ENCODE data around the gene CCN6.

DNA sequence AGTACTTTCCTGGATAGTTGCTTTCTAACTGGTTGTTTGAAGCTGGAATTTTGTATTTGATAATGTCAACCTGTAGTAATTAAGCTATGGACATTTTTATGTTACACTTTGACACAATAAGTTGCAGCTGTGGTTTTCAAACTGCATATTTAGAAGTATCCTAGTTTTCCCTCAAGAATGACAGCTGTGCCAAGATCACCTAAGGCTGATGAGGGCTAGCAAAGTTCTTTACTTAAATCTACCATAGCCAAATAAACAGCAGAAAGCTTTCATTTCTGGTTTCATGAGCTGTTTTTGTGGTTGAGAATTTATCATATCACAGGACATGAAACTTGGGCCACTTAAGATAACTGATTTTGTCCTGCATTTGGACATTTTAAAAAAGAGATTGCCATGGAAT is 64.1 kb downstream of the CCN6 start:
- TF ChIP-seq, protein P1, sequence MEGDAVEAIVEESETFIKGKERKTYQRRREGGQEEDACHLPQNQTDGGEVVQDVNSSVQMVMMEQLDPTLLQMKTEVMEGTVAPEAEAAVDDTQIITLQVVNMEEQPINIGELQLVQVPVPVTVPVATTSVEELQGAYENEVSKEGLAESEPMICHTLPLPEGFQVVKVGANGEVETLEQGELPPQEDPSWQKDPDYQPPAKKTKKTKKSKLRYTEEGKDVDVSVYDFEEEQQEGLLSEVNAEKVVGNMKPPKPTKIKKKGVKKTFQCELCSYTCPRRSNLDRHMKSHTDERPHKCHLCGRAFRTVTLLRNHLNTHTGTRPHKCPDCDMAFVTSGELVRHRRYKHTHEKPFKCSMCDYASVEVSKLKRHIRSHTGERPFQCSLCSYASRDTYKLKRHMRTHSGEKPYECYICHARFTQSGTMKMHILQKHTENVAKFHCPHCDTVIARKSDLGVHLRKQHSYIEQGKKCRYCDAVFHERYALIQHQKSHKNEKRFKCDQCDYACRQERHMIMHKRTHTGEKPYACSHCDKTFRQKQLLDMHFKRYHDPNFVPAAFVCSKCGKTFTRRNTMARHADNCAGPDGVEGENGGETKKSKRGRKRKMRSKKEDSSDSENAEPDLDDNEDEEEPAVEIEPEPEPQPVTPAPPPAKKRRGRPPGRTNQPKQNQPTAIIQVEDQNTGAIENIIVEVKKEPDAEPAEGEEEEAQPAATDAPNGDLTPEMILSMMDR (IDR thresholded peaks at IDR 0.05), result no peak
- no peak for TF ChIP-seq POLR2AphosphoS5 (IDR thresholded peaks at IDR 0.05; ENCODE audit: insufficient read depth in 1 of 2, low read depth in 1 of 2)

Measured in vagina (tissue), 2 donors.